ENCODE data around the gene MZF1.

The MZF1 gene

DNA sequence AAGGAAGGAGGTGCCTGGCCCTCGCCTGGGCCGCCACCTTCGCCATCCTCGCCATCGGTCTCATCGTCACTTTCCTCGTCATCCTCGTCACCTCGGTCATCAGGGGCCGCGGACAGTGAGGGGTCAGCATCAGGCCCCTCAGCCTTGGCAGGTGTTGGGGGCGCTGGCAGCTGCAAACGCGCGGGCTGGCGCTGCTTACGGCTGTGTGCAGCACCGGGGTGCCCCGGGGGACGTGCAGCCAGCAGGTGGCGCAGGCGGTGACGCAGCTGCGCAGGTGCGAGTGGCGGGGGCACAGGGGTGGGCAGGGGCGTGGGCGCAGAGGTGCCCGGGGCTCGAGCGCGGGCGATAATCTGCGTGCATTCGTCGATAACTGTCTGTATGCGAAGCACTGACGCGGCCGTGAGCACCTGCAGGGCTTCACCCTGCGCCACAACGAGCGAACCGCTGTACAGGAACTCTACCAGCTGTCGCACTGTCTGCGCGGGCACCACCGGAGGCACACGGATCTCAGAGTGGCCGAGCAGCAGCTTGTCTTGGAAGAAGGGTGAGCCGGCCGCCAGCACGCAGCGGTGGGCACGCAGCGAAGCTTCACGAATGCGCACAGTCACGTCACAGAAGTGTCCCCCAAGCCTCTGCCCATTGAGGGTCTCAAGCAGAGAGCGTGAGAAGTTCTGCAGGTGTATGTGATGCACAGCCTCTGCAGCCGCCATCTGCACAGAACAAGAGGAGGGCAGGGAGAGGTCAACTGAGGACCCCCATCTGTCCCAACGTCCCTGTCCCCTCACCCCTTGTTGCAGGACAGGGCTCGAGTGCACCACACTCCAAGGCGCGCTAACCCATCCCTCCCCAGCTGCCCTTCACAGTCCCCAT is 55.9 kb downstream of the MZF1 start:
- Histone ChIP-seq H3K36me3 (ENCODE audit: control insufficient read depth in 2 of 2, insufficient read depth in 1 of 2, low read length in 2 of 2) (peaks cover 0 to 27% of the 10 kb centered on the region in 2 experiments; a peak in 1 of 3 replicates), H3K27ac (ENCODE audit: extremely low read depth, low read depth, low read length) (no peak overlapping the region), H3K4me3 (ENCODE audit: low read depth, low read length) (no peak overlapping the region), H3K9me3 (ENCODE audit: control insufficient read depth, insufficient read depth, low read depth, low read length) (no peaks in the 10 kb centered on the region), H3K4me1 (ENCODE audit: control insufficient read depth, insufficient read depth, low read length) (peaks cover 10% of the 10 kb centered on the region)
- TF ChIP-seq, protein P1, sequence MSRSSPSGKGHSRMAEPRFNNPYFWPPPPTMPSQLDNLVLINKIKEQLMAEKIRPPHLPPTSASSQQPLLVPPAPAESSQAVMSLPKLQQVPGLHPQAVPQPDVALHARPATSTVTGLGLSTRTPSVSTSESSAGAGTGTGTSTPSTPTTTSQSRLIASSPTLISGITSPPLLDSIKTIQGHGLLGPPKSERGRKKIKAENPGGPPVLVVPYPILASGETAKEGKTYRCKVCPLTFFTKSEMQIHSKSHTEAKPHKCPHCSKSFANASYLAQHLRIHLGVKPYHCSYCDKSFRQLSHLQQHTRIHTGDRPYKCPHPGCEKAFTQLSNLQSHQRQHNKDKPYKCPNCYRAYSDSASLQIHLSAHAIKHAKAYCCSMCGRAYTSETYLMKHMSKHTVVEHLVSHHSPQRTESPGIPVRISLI (tag by site-specific recombination; IDR thresholded peaks at IDR 0.05), result no peak
- TF ChIP-seq HOXC10 (CRISPR knock-in tag; IDR thresholded peaks at IDR 0.05), result 0 out of 2 replicates have a peak, but pooled peaks have one; percentile 79
- CTCF ChIA-PET, result interaction anchor here (0.6 to 3.1 kb wide), 6 partner anchors 17 to 1998 kb away, joined by 3 to 26 read pairs (median 4); no protein-coding TSS in a partner anchor
- POLR2A ChIA-PET, result interaction anchor here (0.6 to 1.6 kb wide), 5 partner anchors 12 to 42 kb away, joined by 3 to 7 read pairs (median 3); partner anchors contain the start of genes CHMP2A and TRIM28

DNA sequence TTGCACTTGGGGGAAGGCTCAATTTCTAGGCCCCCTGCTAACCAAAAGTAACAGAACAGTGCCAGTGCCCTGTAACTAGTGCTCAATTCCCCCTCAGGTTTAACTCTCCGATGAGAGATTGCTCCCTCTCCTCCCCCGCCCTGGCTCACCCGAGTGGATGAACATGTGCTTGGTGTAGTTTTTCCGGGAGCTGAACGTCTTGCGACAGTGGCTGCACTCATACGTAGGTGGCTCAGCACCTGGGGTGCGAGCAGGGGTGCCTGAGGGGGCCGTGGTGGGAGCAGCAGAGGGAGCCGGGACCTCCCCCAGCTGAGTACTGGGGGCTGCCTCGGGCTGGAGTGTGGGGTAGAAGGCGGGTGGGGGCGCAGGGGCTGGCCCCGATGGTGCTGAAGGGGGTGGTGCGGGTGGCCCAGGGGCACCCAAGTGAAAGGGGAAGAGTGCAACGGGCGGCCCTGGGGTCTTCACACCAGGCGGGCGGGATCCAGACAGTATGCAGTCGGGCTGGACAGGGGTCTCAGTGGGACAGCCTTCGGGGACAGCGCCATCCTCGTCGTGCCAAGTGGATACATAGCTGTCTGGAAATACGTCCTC is 56.8 kb downstream of the MZF1 start:
- Histone ChIP-seq H3K9me3 (ENCODE audit: control insufficient read depth, insufficient read depth, low read depth, low read length) (no peaks in the 10 kb centered on the region), H3K27ac (ENCODE audit: extremely low read depth, low read depth, low read length) (no peak overlapping the region), H3K4me3 (ENCODE audit: low read depth, low read length) (no peak overlapping the region), H3K36me3 (ENCODE audit: control insufficient read depth in 2 of 2, insufficient read depth in 1 of 2, low read length in 2 of 2) (peaks cover 0 to 27% of the 10 kb centered on the region in 2 experiments; a peak in 1 of 3 replicates), H3K4me1 (ENCODE audit: control insufficient read depth, insufficient read depth, low read length) (peaks cover 10% of the 10 kb centered on the region)
- CTCF ChIA-PET, result interaction anchor here (0.6 kb wide), 1 partner anchor 50 kb away, joined by 5 read pairs; no protein-coding TSS in a partner anchor
- no peak for TF ChIP-seq RBAK (tag by site-specific recombination; IDR thresholded peaks at IDR 0.05)
- 0 out of 2 replicates have a peak, but pooled peaks have one; percentile 10 for TF ChIP-seq HOXC10 (CRISPR knock-in tag; IDR thresholded peaks at IDR 0.05)
- TF ChIP-seq, protein P2, sequence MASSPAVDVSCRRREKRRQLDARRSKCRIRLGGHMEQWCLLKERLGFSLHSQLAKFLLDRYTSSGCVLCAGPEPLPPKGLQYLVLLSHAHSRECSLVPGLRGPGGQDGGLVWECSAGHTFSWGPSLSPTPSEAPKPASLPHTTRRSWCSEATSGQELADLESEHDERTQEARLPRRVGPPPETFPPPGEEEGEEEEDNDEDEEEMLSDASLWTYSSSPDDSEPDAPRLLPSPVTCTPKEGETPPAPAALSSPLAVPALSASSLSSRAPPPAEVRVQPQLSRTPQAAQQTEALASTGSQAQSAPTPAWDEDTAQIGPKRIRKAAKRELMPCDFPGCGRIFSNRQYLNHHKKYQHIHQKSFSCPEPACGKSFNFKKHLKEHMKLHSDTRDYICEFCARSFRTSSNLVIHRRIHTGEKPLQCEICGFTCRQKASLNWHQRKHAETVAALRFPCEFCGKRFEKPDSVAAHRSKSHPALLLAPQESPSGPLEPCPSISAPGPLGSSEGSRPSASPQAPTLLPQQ (tag by site-specific recombination; IDR thresholded peaks at IDR 0.05), result no peak
- no peak for TF ChIP-seq ZNF830 (tag by site-specific recombination; IDR thresholded peaks at IDR 0.05; ENCODE audit: low read depth)
- TF ChIP-seq, protein P3, sequence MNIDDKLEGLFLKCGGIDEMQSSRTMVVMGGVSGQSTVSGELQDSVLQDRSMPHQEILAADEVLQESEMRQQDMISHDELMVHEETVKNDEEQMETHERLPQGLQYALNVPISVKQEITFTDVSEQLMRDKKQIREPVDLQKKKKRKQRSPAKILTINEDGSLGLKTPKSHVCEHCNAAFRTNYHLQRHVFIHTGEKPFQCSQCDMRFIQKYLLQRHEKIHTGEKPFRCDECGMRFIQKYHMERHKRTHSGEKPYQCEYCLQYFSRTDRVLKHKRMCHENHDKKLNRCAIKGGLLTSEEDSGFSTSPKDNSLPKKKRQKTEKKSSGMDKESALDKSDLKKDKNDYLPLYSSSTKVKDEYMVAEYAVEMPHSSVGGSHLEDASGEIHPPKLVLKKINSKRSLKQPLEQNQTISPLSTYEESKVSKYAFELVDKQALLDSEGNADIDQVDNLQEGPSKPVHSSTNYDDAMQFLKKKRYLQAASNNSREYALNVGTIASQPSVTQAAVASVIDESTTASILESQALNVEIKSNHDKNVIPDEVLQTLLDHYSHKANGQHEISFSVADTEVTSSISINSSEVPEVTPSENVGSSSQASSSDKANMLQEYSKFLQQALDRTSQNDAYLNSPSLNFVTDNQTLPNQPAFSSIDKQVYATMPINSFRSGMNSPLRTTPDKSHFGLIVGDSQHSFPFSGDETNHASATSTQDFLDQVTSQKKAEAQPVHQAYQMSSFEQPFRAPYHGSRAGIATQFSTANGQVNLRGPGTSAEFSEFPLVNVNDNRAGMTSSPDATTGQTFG (tag by site-specific recombination; IDR thresholded peaks at IDR 0.05; ENCODE audit: borderline replicate concordance), result no peak
- TF ChIP-seq, protein P4, sequence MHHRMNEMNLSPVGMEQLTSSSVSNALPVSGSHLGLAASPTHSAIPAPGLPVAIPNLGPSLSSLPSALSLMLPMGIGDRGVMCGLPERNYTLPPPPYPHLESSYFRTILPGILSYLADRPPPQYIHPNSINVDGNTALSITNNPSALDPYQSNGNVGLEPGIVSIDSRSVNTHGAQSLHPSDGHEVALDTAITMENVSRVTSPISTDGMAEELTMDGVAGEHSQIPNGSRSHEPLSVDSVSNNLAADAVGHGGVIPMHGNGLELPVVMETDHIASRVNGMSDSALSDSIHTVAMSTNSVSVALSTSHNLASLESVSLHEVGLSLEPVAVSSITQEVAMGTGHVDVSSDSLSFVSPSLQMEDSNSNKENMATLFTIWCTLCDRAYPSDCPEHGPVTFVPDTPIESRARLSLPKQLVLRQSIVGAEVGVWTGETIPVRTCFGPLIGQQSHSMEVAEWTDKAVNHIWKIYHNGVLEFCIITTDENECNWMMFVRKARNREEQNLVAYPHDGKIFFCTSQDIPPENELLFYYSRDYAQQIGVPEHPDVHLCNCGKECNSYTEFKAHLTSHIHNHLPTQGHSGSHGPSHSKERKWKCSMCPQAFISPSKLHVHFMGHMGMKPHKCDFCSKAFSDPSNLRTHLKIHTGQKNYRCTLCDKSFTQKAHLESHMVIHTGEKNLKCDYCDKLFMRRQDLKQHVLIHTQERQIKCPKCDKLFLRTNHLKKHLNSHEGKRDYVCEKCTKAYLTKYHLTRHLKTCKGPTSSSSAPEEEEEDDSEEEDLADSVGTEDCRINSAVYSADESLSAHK (tag by site-specific recombination; IDR thresholded peaks at IDR 0.05), result no peak
- TF ChIP-seq, protein P5, sequence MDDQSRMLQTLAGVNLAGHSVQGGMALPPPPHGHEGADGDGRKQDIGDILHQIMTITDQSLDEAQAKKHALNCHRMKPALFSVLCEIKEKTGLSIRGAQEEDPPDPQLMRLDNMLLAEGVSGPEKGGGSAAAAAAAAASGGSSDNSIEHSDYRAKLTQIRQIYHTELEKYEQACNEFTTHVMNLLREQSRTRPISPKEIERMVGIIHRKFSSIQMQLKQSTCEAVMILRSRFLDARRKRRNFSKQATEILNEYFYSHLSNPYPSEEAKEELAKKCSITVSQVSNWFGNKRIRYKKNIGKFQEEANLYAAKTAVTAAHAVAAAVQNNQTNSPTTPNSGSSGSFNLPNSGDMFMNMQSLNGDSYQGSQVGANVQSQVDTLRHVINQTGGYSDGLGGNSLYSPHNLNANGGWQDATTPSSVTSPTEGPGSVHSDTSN (CRISPR knock-in tag; IDR thresholded peaks at IDR 0.05), result no peak
- TF ChIP-seq ZNF302 (tag by site-specific recombination; IDR thresholded peaks at IDR 0.05; ENCODE audit: low read depth), result no peak
- POLR2A ChIA-PET, result interaction anchor here (0.9 kb wide), 1 partner anchor 28 kb away, joined by 3 read pairs; the partner anchor contains the start of gene TRIM28
